Gastrocnemius medialis (tissue), 4 donors: ENCODE results near the gene SLC50A1. TPM values are rescaled to one million over a fixed set of nuclear protein-coding genes. Genes with fewer than 3 reads are reported as not detected.

Source experiments
- ATAC-seq, 2 donors: fragments of 150-250 bp; one replicate each; pipeline ENCODE4 v1.9.1; 2016
- DNase-seq, 2 donors: peaks; one replicate each; pipeline ENCODE4 v3.0.0-alpha.2; 2019
- H3K27ac ChIP-seq, 4 donors: fragments of 200-600 bp; sonication (generic); 1 replicate in 1 of 4; 2 replicates in 3 of 4; pipeline ENCODE4 v1.5.1; 2016 to 2018; ENCODE audit warnings: mild to moderate bottlenecking in 2 of 4, moderate library complexity in 1 of 4
- H3K27me3 ChIP-seq, 3 donors: fragments of 200-600 bp; sonication (generic) in 2 of 3; 1 replicate in 1 of 3; 2 replicates in 2 of 3; pipeline versions ENCODE4 v1.5.1 to v1.6.0; 2016 to 2019; ENCODE audit warnings: mild to moderate bottlenecking in 1 of 3, moderate library complexity in 1 of 3
- H3K36me3 ChIP-seq, 2 donors: fragments of 200-600 bp; sonication (generic) in 1 of 2; one replicate each; pipeline ENCODE4 v1.5.1; 2017 to 2018
- H3K4me1 ChIP-seq, 2 donors: fragments of 200-600 bp; sonication (generic) in 1 of 2; one replicate each; pipeline ENCODE4 v1.5.1; 2016 to 2017; ENCODE audit warnings: mild to moderate bottlenecking in 2 of 2
- H3K4me3 ChIP-seq, 4 donors: fragments of 200-600 bp; sonication (generic) in 3 of 4; 1 replicate in 1 of 4; 2 replicates in 3 of 4; pipeline ENCODE4 v1.5.1; 2016 to 2019; ENCODE audit warnings: mild to moderate bottlenecking in 2 of 4
- H3K9me3 ChIP-seq, 3 donors: fragments of 200-600 bp; sonication (generic) in 2 of 3; 1 replicate in 1 of 3; 2 replicates in 2 of 3; pipeline ENCODE4 v1.5.1; 2016 to 2019
- POLR2A ChIP-seq, 2 donors: fragments of 450-650 bp; IDR thresholded peaks; one replicate each; pipeline ENCODE4 v1.6.1; 2017; ENCODE audit warnings: antibody characterized with exemption in 2 of 2, mild to moderate bottlenecking in 2 of 2, moderate library complexity in 2 of 2
- in situ Hi-C, 4 donors: fragments of 200-750 bp; cut with MboI; loops; one replicate each; pipeline versions ENCODE4 v1.15.0 to v1.8.0; 2017; ENCODE audit warnings: low sequenced_read_pairs in 4 of 4
- intact Hi-C: fragments of 100-400 bp; cut with DNase I; formaldehyde crosslinking; loops from one replicate; pipeline ENCODE4 v1.15.1; 2023; ENCODE audit warnings: low total_unique reads
- total RNA-seq, 4 donors: library from RNA; depleted of rRNA; stranded (reverse); fragments of >200 nt; gene quantifications; one replicate each; pipeline versions ENCODE4 v1.1.0 to v1.2.3, GENCODE V29; 2016
- TF ChIP-seq, protein P1 (sequence below), 5 experiments: fragments of 450-650 bp in 3 of 5; fragments of 200-600 bp in 2 of 5; sonication (generic) in 2 of 5; IDR thresholded peaks in 4 of 5; conservative IDR thresholded peaks in 1 of 5; 1 replicate in 4 of 5; 2 replicates in 1 of 5; pipeline ENCODE4 v1.5.1; 2016 to 2019; ENCODE audit warnings: antibody characterized with exemption in 5 of 5, mild to moderate bottlenecking in 3 of 5, moderate library complexity in 3 of 5

Gene SLC50A1
- total RNA-seq, 4 donors from 2014 or later, result 3.5 to 11.4 (median 8.2) TPM

DNA sequence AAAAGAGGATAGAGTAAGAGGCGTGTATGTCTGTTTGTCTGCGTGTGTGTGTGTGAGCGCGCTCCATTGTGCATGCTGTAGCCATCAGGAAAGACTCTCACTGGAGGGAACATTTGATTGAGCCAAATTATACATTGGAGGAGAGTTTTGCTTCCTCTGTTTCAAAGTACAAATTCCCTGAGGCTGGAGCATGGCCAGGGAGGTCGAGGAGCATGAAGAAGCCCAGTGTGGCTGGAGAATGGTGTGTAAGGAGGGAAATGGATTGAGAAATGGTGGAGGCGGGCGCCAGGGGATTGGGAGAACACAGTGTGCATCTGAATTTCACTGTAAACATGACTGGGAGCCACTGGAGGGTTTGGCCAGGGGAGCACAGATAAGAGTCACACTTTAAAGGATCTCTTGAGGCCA, 30.0 kb upstream of the SLC50A1 start:
- in situ Hi-C loops (no loop called here), intact Hi-C loops (no loop called here)
- Histone ChIP-seq H3K36me3 (no peaks in the 10 kb centered on the region), H3K27ac (peak overlapping the region in 2 of 4 donors; percentile 39 to 46), H3K4me1 (peaks cover 7 to 13% of the 10 kb centered on the region in 2 donors), H3K4me3 (peak overlapping the region in 1 of 4 donors; percentile 6), H3K27me3 (no peaks in the 10 kb centered on the region), H3K9me3 (no peaks in the 10 kb centered on the region)
- DNase-seq (peak in 1 of 2 donors; percentile 21), ATAC-seq (peak; percentile 39 to 53)
- TF ChIP-seq, protein P1, sequence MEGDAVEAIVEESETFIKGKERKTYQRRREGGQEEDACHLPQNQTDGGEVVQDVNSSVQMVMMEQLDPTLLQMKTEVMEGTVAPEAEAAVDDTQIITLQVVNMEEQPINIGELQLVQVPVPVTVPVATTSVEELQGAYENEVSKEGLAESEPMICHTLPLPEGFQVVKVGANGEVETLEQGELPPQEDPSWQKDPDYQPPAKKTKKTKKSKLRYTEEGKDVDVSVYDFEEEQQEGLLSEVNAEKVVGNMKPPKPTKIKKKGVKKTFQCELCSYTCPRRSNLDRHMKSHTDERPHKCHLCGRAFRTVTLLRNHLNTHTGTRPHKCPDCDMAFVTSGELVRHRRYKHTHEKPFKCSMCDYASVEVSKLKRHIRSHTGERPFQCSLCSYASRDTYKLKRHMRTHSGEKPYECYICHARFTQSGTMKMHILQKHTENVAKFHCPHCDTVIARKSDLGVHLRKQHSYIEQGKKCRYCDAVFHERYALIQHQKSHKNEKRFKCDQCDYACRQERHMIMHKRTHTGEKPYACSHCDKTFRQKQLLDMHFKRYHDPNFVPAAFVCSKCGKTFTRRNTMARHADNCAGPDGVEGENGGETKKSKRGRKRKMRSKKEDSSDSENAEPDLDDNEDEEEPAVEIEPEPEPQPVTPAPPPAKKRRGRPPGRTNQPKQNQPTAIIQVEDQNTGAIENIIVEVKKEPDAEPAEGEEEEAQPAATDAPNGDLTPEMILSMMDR (IDR thresholded peaks at IDR 0.05 in 4 of 5, conservative IDR thresholded peaks at IDR 0.05 in 1 of 5), result no peak

DNA sequence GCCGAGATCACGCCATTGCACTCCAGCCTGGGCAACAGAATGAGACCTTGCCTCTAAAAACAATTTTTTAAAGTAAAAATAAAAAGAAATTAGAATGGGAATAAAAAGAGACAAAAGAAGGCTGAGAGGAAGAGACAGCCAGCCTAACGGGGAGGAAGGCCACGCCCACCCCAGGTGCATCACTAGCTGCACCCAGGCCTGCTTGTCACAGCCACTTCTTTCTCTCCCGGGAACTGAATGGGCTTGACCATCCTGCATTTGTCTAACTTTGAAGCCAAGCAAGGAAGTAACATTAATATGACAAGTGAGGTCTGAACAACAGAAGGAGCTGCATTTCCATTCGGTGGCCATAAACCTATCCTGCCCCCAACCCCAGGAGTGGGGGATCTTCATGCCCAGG, 28.8 kb upstream of the SLC50A1 start:
- in situ Hi-C loops, result no loop called here
- no peak for TF ChIP-seq POLR2A (IDR thresholded peaks at IDR 0.05)
- TF ChIP-seq, protein P1 (IDR thresholded peaks at IDR 0.05 in 4 of 5, conservative IDR thresholded peaks at IDR 0.05 in 1 of 5), result no peak
- no peak for ATAC-seq

DNA sequence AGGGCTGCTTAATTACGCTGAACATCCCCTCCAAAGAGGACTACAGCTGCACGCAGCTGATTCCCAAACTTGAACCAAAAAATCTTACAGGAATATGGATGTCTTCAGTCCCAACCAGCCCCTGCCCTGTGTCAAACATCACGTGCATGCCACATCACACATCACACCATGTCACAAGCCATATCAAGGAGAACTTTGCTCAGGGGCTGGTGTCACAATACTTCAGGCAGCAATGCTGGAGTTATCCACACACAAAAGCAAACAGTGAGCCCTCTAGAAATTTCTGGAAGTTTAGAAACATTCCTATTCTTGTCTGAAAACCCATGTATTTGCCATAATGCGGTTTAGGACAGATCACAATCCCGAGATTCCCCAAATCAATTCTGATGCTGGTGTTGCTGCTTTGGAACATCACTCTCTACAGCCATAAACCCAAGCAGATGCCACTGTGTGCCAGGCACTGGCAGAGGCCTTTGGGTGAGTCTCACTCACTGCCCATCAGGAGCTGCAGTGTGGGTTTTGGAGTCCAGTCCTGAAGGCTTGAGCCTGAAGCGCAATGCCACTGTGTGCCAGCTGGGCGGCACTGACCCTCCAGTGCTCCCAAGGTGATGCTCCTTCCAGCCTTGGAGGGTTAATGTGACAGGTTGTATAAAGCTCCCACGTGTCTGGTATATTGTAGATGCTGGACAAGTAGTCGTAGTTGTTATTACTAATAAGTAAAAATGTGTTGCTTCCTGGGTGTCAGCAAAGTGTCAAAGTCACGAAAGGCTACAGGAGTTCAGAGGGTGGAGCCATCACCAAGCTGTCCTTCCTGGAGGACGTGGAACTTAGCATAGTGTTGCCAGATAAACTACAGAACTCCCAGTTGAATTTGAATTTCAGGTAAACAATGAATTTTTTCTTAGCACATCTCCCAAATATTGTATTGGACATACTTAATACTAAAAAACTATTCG, 28.1 kb upstream of the SLC50A1 start:
- no peak for ATAC-seq
- Histone ChIP-seq H3K4me1 (peaks cover 7 to 13% of the 10 kb centered on the region in 2 donors), H3K4me3 (no peak overlapping the region), H3K36me3 (no peaks in the 10 kb centered on the region), H3K27ac (no peak overlapping the region), H3K9me3 (no peaks in the 10 kb centered on the region), H3K27me3 (no peaks in the 10 kb centered on the region)
- DNase-seq, result no peak
- intact Hi-C loops (no loop called here), in situ Hi-C loops (no loop called here)
- no peak for TF ChIP-seq POLR2A (IDR thresholded peaks at IDR 0.05)
- TF ChIP-seq, protein P1 (IDR thresholded peaks at IDR 0.05 in 4 of 5, conservative IDR thresholded peaks at IDR 0.05 in 1 of 5), result no peak

More for the DNA sequence above, 28.8 kb upstream of the SLC50A1 start:
- intact Hi-C loops, result no loop called here
- Histone ChIP-seq H3K9me3 (no peaks in the 10 kb centered on the region), H3K4me3 (no peak overlapping the region), H3K27ac (no peak overlapping the region), H3K27me3 (no peaks in the 10 kb centered on the region), H3K4me1 (peaks cover 7 to 13% of the 10 kb centered on the region in 2 donors), H3K36me3 (no peaks in the 10 kb centered on the region)
- DNase-seq, result no peak

DNA sequence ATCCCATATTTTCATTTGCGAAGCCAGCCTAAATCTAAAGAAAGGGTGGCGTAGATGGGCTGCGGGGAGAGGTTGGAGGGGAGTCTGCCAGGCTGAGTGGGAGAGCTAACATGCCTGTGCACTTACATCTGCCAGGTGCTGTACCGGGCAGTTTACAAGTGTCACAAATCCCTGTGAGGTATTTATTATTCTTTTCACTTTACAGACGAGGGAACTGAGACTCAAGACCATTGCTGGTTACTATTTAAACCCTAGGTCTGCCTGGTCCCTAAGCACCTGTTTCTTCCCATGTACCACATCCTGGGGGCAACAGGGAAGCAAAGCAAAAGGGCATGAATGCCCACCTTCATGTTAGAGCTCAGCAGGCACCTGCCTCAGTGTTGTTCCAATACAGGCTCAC, 27.4 kb upstream of the SLC50A1 start:
- Histone ChIP-seq H3K4me1 (peaks cover 7 to 13% of the 10 kb centered on the region in 2 donors), H3K27ac (no peak overlapping the region), H3K36me3 (no peaks in the 10 kb centered on the region), H3K9me3 (no peaks in the 10 kb centered on the region), H3K4me3 (no peak overlapping the region), H3K27me3 (no peaks in the 10 kb centered on the region)
- in situ Hi-C loops, result no loop called here
- intact Hi-C loops, result no loop called here
- DNase-seq (no peak), ATAC-seq (no peak)
- no peak for TF ChIP-seq POLR2A (IDR thresholded peaks at IDR 0.05)
- TF ChIP-seq, protein P1 (IDR thresholded peaks at IDR 0.05 in 4 of 5, conservative IDR thresholded peaks at IDR 0.05 in 1 of 5), result no peak
